HG02610 (cell line): ENCODE data around the gene CFAP210.

Experiments used
- ATAC-seq: cut with Tn5 transposase; IDR thresholded peaks from one replicate; pipeline ENCODE4 v1.9.1; 2021; ENCODE audit warnings: mild to moderate bottlenecking, moderate library complexity; ENCODE audit not compliant: unreplicated experiment

The CFAP210 gene

GRCh38 chr2:169694113-169694893 lies at the start of gene CFAP210, which contains the start of gene PHOSPHO2:
Gene CFAP210 (minus strand): TSS chr2:169694405. CDS start chr2:169694327, 78 bp downstream.
Gene PHOSPHO2 (plus strand): TSS chr2:169694469. CDS start chr2:169700972, 6,503 bp downstream.
- peak; percentile 99 for ATAC-seq

- no peak for ATAC-seq
These were observed 49.3 kb upstream of the CFAP210 start for GRCh38 chr2:169743549-169743948.

- no peak for ATAC-seq
These were observed 45.1 kb upstream of the CFAP210 start for GRCh38 chr2:169739351-169739750.

- ATAC-seq, result no peak
These were observed 44.5 kb upstream of the CFAP210 start for GRCh38 chr2:169738566-169739229.

- no peak for ATAC-seq
These were observed 42.7 kb upstream of the CFAP210 start for GRCh38 chr2:169736902-169737301.

GRCh38 chr2:169735623-169736022 lies 41.4 kb upstream of the CFAP210 start:
- ATAC-seq, result no peak

- ATAC-seq, result peak; percentile 52
These were observed 40.1 kb upstream of the CFAP210 start for GRCh38 chr2:169734169-169734847.

- no peak for ATAC-seq
These were observed 38.6 kb upstream of the CFAP210 start for GRCh38 chr2:169732583-169733358.

GRCh38 chr2:169732075-169732474 lies 37.9 kb upstream of the CFAP210 start:
- no peak for ATAC-seq

GRCh38 chr2:169729274-169729605 lies 35.0 kb upstream of the CFAP210 start:
- no peak for ATAC-seq

- ATAC-seq, result no peak
These were observed 32.9 kb upstream of the CFAP210 start for GRCh38 chr2:169727065-169727464.

- ATAC-seq, result no peak
These were observed 26.8 kb upstream of the CFAP210 start for GRCh38 chr2:169721016-169721415.

GRCh38 chr2:169718930-169719504 lies 24.8 kb upstream of the CFAP210 start:
- no peak for ATAC-seq

- ATAC-seq, result no peak
These were observed 23.5 kb upstream of the CFAP210 start for GRCh38 chr2:169717691-169718063.

GRCh38 chr2:169716938-169717690 lies 22.9 kb upstream of the CFAP210 start:
- no peak for ATAC-seq

- ATAC-seq, result no peak
These were observed 22.2 kb upstream of the CFAP210 start for GRCh38 chr2:169716238-169716886.

GRCh38 chr2:169715379-169716237 lies 21.4 kb upstream of the CFAP210 start:
- no peak for ATAC-seq

GRCh38 chr2:169714699-169715098 lies 20.5 kb upstream of the CFAP210 start:
- no peak for ATAC-seq

GRCh38 chr2:169713331-169713730 lies 19.1 kb upstream of the CFAP210 start:
- no peak for ATAC-seq
